Measurements from ENCODE around the gene ARFRP1.

The ARFRP1 gene

DNA sequence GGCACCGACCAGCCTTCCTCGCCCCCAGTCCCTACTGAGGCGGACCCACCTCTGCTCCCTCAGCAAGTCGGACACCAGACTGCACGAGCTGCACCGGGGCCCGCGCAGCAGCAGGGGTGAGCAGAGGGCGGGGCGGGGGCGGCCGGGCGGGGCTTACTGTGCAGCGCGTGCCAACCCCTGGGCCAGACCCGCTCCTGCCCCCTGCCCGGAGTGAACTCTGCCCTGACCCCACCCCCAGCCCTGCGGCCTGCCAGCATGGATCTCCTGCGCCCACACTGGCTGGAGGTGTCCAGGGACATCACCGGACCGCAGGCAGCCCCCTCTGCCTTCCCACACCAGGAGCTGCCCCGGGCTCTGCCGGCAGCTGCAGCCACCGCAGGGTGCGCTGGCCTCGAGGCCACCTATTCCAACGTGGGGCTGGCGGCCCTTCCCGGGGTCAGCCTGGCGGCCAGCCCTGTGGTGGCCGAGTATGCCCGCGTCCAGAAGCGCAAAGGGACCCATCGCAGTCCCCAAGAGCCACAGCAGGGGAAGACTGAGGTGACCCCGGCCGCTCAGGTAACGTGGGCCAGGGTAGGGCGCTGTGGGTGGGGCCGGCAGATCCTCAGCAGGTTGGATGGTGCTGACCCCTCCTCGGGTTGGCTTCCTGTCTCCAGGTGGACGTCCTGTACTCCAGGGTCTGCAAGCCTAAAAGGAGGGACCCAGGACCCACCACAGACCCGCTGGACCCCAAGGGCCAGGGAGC lies 30.3 kb upstream of the ARFRP1 start:
- Histone ChIP-seq H3K36me3 (ENCODE audit: control insufficient read depth, insufficient read depth, low read length) (peaks cover 3% of the 10 kb centered on the region), H4K8ac (ENCODE audit: low read depth, low read length) (no peak overlapping the region), H3K4ac (ENCODE audit: low read depth, low read length) (no peak overlapping the region), H2AK5ac (ENCODE audit: low read length) (no peak overlapping the region), H3K4me2 (ENCODE audit: low read length) (no peak overlapping the region), H3K79me1 (ENCODE audit: low read length) (no peaks in the 10 kb centered on the region), H3K27me3 (ENCODE audit: insufficient read depth, low read length, poor library complexity) (no peaks in the 10 kb centered on the region), H3K9ac (ENCODE audit: low read length) (no peak overlapping the region), H2BK5ac (ENCODE audit: low read length) (no peak overlapping the region), H3K4me3 (ENCODE audit: low read length) (no peak overlapping the region), H4K5ac (ENCODE audit: low read length) (no peak overlapping the region), H2BK15ac (replicated peaks; ENCODE audit: low read depth) (no peak overlapping the region), H3K18ac (ENCODE audit: low read length) (no peak overlapping the region), H3K23ac (ENCODE audit: low read length) (no peak overlapping the region), H2BK120ac (ENCODE audit: low read depth, low read length) (no peak overlapping the region), H3K4me1 (ENCODE audit: control insufficient read depth, low read depth, low read length) (no peaks in the 10 kb centered on the region), H3K27ac (ENCODE audit: low read depth, low read length) (no peak overlapping the region), H3K79me2 (ENCODE audit: control insufficient read depth, insufficient read depth, low read length) (no peaks in the 10 kb centered on the region), H3K56ac (ENCODE audit: low read length) (peak overlapping the region; percentile 67)
- no CpG with 5 or more reads among the region's 43 CpGs for WGBS (ENCODE audit: extremely low coverage, insufficient coverage, low lambda C conversion rate)
- DNase-seq: no peak

GRCh38 chr20:63737695-63737944 lies 29.8 kb upstream of the ARFRP1 start:
- no peak overlapping the region for H3K9ac ChIP-seq (ENCODE audit: low read length)
- no peak overlapping the region for H3K27ac ChIP-seq (ENCODE audit: low read depth, low read length)
- H3K36me3 ChIP-seq (ENCODE audit: control insufficient read depth, insufficient read depth, low read length): peaks cover 3% of the 10 kb centered on the region
- no peak for DNase-seq
- H4K5ac ChIP-seq (ENCODE audit: low read length): no peak overlapping the region
- no peak overlapping the region for H2BK5ac ChIP-seq (ENCODE audit: low read length)
- peaks cover 4% of the 10 kb centered on the region for H3K79me1 ChIP-seq (ENCODE audit: low read length)
- H3K79me2 ChIP-seq (ENCODE audit: control insufficient read depth, insufficient read depth, low read length): peaks cover 2% of the 10 kb centered on the region
- H3K23ac ChIP-seq (ENCODE audit: low read length): no peak overlapping the region
- no peak overlapping the region for H2BK120ac ChIP-seq (ENCODE audit: low read depth, low read length)
- no peak overlapping the region for H3K4ac ChIP-seq (ENCODE audit: low read depth, low read length)
- WGBS (ENCODE audit: extremely low coverage, insufficient coverage, low lambda C conversion rate): no CpG with 5 or more reads among the region's 26 CpGs
- H3K4me3 ChIP-seq (ENCODE audit: low read length): no peak overlapping the region
- H3K56ac ChIP-seq (ENCODE audit: low read length): peak overlapping the region; percentile 67
- H3K27me3 ChIP-seq (ENCODE audit: insufficient read depth, low read length, poor library complexity): no peaks in the 10 kb centered on the region
- no peak overlapping the region for H3K18ac ChIP-seq (ENCODE audit: low read length)
- H3K4me1 ChIP-seq (ENCODE audit: control insufficient read depth, low read depth, low read length): no peaks in the 10 kb centered on the region
- no peak overlapping the region for H2AK5ac ChIP-seq (ENCODE audit: low read length)
- H3K4me2 ChIP-seq (ENCODE audit: low read length): no peak overlapping the region
- no peak overlapping the region for H2BK15ac ChIP-seq (replicated peaks; ENCODE audit: low read depth)
- H4K8ac ChIP-seq (ENCODE audit: low read depth, low read length): no peak overlapping the region

GRCh38 chr20:63736893-63737694 lies 29.3 kb upstream of the ARFRP1 start:
- H3K4me1 ChIP-seq (ENCODE audit: control insufficient read depth, low read depth, low read length): no peaks in the 10 kb centered on the region
- no peak overlapping the region for H3K23ac ChIP-seq (ENCODE audit: low read length)
- no peak overlapping the region for H2BK15ac ChIP-seq (replicated peaks; ENCODE audit: low read depth)
- H3K18ac ChIP-seq (ENCODE audit: low read length): no peak overlapping the region
- H3K36me3 ChIP-seq (ENCODE audit: control insufficient read depth, insufficient read depth, low read length): peaks cover 3% of the 10 kb centered on the region
- H2BK5ac ChIP-seq (ENCODE audit: low read length): no peak overlapping the region
- peak overlapping the region; percentile 67 for H3K56ac ChIP-seq (ENCODE audit: low read length)
- DNase-seq: no peak
- no peak overlapping the region for H3K4ac ChIP-seq (ENCODE audit: low read depth, low read length)
- no peak overlapping the region for H3K27ac ChIP-seq (ENCODE audit: low read depth, low read length)
- H2BK120ac ChIP-seq (ENCODE audit: low read depth, low read length): no peak overlapping the region
- H3K4me2 ChIP-seq (ENCODE audit: low read length): no peak overlapping the region
- no peaks in the 10 kb centered on the region for H3K27me3 ChIP-seq (ENCODE audit: insufficient read depth, low read length, poor library complexity)
- peaks cover 4% of the 10 kb centered on the region for H3K79me1 ChIP-seq (ENCODE audit: low read length)
- H3K4me3 ChIP-seq (ENCODE audit: low read length): no peak overlapping the region
- no peak overlapping the region for H2AK5ac ChIP-seq (ENCODE audit: low read length)
- no peak overlapping the region for H4K8ac ChIP-seq (ENCODE audit: low read depth, low read length)
- H4K5ac ChIP-seq (ENCODE audit: low read length): no peak overlapping the region
- peaks cover 2% of the 10 kb centered on the region for H3K79me2 ChIP-seq (ENCODE audit: control insufficient read depth, insufficient read depth, low read length)
- peak overlapping the region; percentile 22 for H3K9ac ChIP-seq (ENCODE audit: low read length)
- WGBS (ENCODE audit: extremely low coverage, insufficient coverage, low lambda C conversion rate): no CpG with 5 or more reads among the region's 30 CpGs

- H3K79me1 ChIP-seq (ENCODE audit: low read length): peaks cover 11% of the 10 kb centered on the region
- H4K5ac ChIP-seq (ENCODE audit: low read length): no peak within 1 kb of the TSS
- no peak for DNase-seq
- no peak within 1 kb of the TSS for H4K8ac ChIP-seq (ENCODE audit: low read depth, low read length)
- H3K27ac ChIP-seq (ENCODE audit: low read depth, low read length): no peak within 1 kb of the TSS
- H2AK5ac ChIP-seq (ENCODE audit: low read length): no peak within 1 kb of the TSS
- H2BK120ac ChIP-seq (ENCODE audit: low read depth, low read length): no peak within 1 kb of the TSS
- H3K56ac ChIP-seq (ENCODE audit: low read length): peak within 1 kb of the TSS; percentile 67
- WGBS (ENCODE audit: extremely low coverage, insufficient coverage, low lambda C conversion rate): no CpG with 5 or more reads among the region's 31 CpGs
- no peaks in the 10 kb centered on the region for H3K4me1 ChIP-seq (ENCODE audit: control insufficient read depth, low read depth, low read length)
- peaks cover 2% of the 10 kb centered on the region for H3K79me2 ChIP-seq (ENCODE audit: control insufficient read depth, insufficient read depth, low read length)
- no peak within 1 kb of the TSS for H2BK15ac ChIP-seq (replicated peaks; ENCODE audit: low read depth)
- H3K23ac ChIP-seq (ENCODE audit: low read length): no peak within 1 kb of the TSS
- H3K9ac ChIP-seq (ENCODE audit: low read length): peak within 1 kb of the TSS; percentile 22
- no peak within 1 kb of the TSS for H3K4me2 ChIP-seq (ENCODE audit: low read length)
- no peak within 1 kb of the TSS for H3K4me3 ChIP-seq (ENCODE audit: low read length)
- no peak within 1 kb of the TSS for H3K4ac ChIP-seq (ENCODE audit: low read depth, low read length)
- no peak within 1 kb of the TSS for H2BK5ac ChIP-seq (ENCODE audit: low read length)
- no peak within 1 kb of the TSS for H3K18ac ChIP-seq (ENCODE audit: low read length)
- H3K27me3 ChIP-seq (ENCODE audit: insufficient read depth, low read length, poor library complexity): no peaks in the 10 kb centered on the region
- peaks cover 3% of the 10 kb centered on the region for H3K36me3 ChIP-seq (ENCODE audit: control insufficient read depth, insufficient read depth, low read length)
These were observed 28.3 kb upstream of the ARFRP1 start, which contains the start of gene LIME1 for GRCh38 chr20:63735859-63736718. TSS of gene LIME1 (plus strand) at chr20:63736664. CDS start at chr20:63737550, 886 bp downstream.

- no peak overlapping the region for H2BK120ac ChIP-seq (ENCODE audit: low read depth, low read length)
- no peak overlapping the region for H3K4ac ChIP-seq (ENCODE audit: low read depth, low read length)
- H3K18ac ChIP-seq (ENCODE audit: low read length): no peak overlapping the region
- no peak overlapping the region for H2AK5ac ChIP-seq (ENCODE audit: low read length)
- H2BK5ac ChIP-seq (ENCODE audit: low read length): no peak overlapping the region
- H3K23ac ChIP-seq (ENCODE audit: low read length): no peak overlapping the region
- H3K4me2 ChIP-seq (ENCODE audit: low read length): no peak overlapping the region
- H3K9ac ChIP-seq (ENCODE audit: low read length): no peak overlapping the region
- H3K56ac ChIP-seq (ENCODE audit: low read length): no peak overlapping the region
- DNase-seq: no peak
- H3K27ac ChIP-seq (ENCODE audit: low read depth, low read length): no peak overlapping the region
- no peak overlapping the region for H4K8ac ChIP-seq (ENCODE audit: low read depth, low read length)
- H3K27me3 ChIP-seq (ENCODE audit: insufficient read depth, low read length, poor library complexity): no peaks in the 10 kb centered on the region
- no peak overlapping the region for H4K5ac ChIP-seq (ENCODE audit: low read length)
- H3K36me3 ChIP-seq (ENCODE audit: control insufficient read depth, insufficient read depth, low read length): peaks cover 3% of the 10 kb centered on the region
- no CpG with 5 or more reads among the region's 48 CpGs for WGBS (ENCODE audit: extremely low coverage, insufficient coverage, low lambda C conversion rate)
- no peaks in the 10 kb centered on the region for H3K4me1 ChIP-seq (ENCODE audit: control insufficient read depth, low read depth, low read length)
- no peak overlapping the region for H3K4me3 ChIP-seq (ENCODE audit: low read length)
- no peak overlapping the region for H2BK15ac ChIP-seq (replicated peaks; ENCODE audit: low read depth)
- H3K79me2 ChIP-seq (ENCODE audit: control insufficient read depth, insufficient read depth, low read length): peaks cover 2% of the 10 kb centered on the region
- H3K79me1 ChIP-seq (ENCODE audit: low read length): peaks cover 13% of the 10 kb centered on the region
These were observed 27.4 kb upstream of the ARFRP1 start for GRCh38 chr20:63734946-63735858.
